Right atrium auricular region (tissue), 2 donors: Measurements from ENCODE around the gene PLIN1. TPM values are rescaled to one million over a fixed set of nuclear protein-coding genes. Genes with fewer than 3 reads are reported as not detected.

Experiments
- DNase-seq: peaks from one replicate; pipeline ENCODE4 v3.0.0-alpha.2; 2019; ENCODE audit warnings: low spot score
- H3K27ac ChIP-seq, 2 donors: fragments of 200-600 bp; sonication (generic); 1 replicate in 1 of 2; 2 replicates in 1 of 2; pipeline ENCODE4 v1.5.1; 2016 to 2019
- H3K27me3 ChIP-seq, 2 donors: fragments of 200-600 bp; sonication (generic); one replicate each; pipeline versions ENCODE4 v1.5.1 to v1.6.0; 2017 to 2019
- H3K36me3 ChIP-seq: fragments of 200-600 bp; sonication (generic); one replicate; pipeline ENCODE4 v1.5.1; 2016
- H3K4me1 ChIP-seq, 2 donors: fragments of 200-600 bp; sonication (generic); one replicate each; pipeline versions ENCODE4 v1.5.1 to v1.6.0; 2017 to 2019
- H3K4me3 ChIP-seq, 2 donors: fragments of 200-600 bp; sonication (generic); 1 replicate in 1 of 2; 2 replicates in 1 of 2; pipeline ENCODE4 v1.5.1; 2017 to 2019; ENCODE audit warnings: mild to moderate bottlenecking in 1 of 2, moderate library complexity in 1 of 2
- H3K9me3 ChIP-seq, 2 donors: fragments of 200-600 bp; sonication (generic); one replicate each; pipeline ENCODE4 v1.5.1; 2019
- CTCF ChIP-seq, 2 donors: fragments of 200-600 bp; sonication (generic); IDR thresholded peaks; one replicate each; pipeline ENCODE4 v1.5.1; 2019; ENCODE audit warnings: antibody characterized with exemption in 2 of 2
- total RNA-seq, 2 donors: library from RNA; depleted of rRNA; stranded (reverse); fragments of >200 nt; gene quantifications; one replicate each; pipeline ENCODE4 v1.1.0, GENCODE V29; 2016

PLIN1 gene
- total RNA-seq, result 10 to 100 TPM in 1 of 2 donors, 1 to 10 TPM in 1; 3.6 to 22.6 TPM

GRCh38 chr15:89679212-89679611, at the start of gene PLIN1:
Gene PLIN1, minus strand, starts transcription at chr15:89679367. Its CDS starts 1,878 bp downstream, at chr15:89677489.
- Histone ChIP-seq H3K36me3 (no peaks in the 10 kb centered on the region), H3K27ac (peak within 1 kb of the TSS; percentile 66 to 88), H3K4me1 (peaks cover 2 to 15% of the 10 kb centered on the region in 2 donors), H3K9me3 (no peaks in the 10 kb centered on the region), H3K27me3 (no peaks in the 10 kb centered on the region), H3K4me3 (no peak within 1 kb of the TSS)
- TF ChIP-seq CTCF (IDR thresholded peaks at IDR 0.05), result no peak
- DNase-seq, result no peak

- no peak for DNase-seq
- TF ChIP-seq CTCF (IDR thresholded peaks at IDR 0.05), result no peak
- Histone ChIP-seq H3K4me1 (peaks cover 0 to 7% of the 10 kb centered on the region in 2 donors), H3K27me3 (no peaks in the 10 kb centered on the region), H3K9me3 (no peaks in the 10 kb centered on the region), H3K4me3 (no peak overlapping the region), H3K36me3 (no peaks in the 10 kb centered on the region), H3K27ac (peak overlapping the region in 1 of 2 donors; percentile 22)
Observed at GRCh38 chr15:89728254-89728653, 49.1 kb upstream of the PLIN1 start.

GRCh38 chr15:89725064-89725463, 45.9 kb upstream of the PLIN1 start:
- Histone ChIP-seq H3K9me3 (no peaks in the 10 kb centered on the region), H3K4me3 (no peak overlapping the region), H3K27me3 (no peaks in the 10 kb centered on the region), H3K36me3 (no peaks in the 10 kb centered on the region), H3K27ac (no peak overlapping the region), H3K4me1 (peaks cover 0 to 7% of the 10 kb centered on the region in 2 donors)
- no peak for TF ChIP-seq CTCF (IDR thresholded peaks at IDR 0.05)
- no peak for DNase-seq

GRCh38 chr15:89724621-89725020, 45.5 kb upstream of the PLIN1 start:
- no peaks in the 10 kb centered on the region for H3K27me3 ChIP-seq
- no peak overlapping the region for H3K27ac ChIP-seq
- no peak for TF ChIP-seq CTCF (IDR thresholded peaks at IDR 0.05)
- no peaks in the 10 kb centered on the region for H3K36me3 ChIP-seq
- no peak for DNase-seq
- H3K9me3 ChIP-seq, result no peaks in the 10 kb centered on the region
- peaks cover 0 to 7% of the 10 kb centered on the region in 2 donors for H3K4me1 ChIP-seq
- H3K4me3 ChIP-seq, result no peak overlapping the region

- no peaks in the 10 kb centered on the region for H3K27me3 ChIP-seq
- no peak for TF ChIP-seq CTCF (IDR thresholded peaks at IDR 0.05)
- H3K9me3 ChIP-seq, result no peaks in the 10 kb centered on the region
- no peak for DNase-seq
- no peak overlapping the region for H3K27ac ChIP-seq
- H3K4me1 ChIP-seq, result peaks cover 0 to 1% of the 10 kb centered on the region in 2 donors
- no peaks in the 10 kb centered on the region for H3K36me3 ChIP-seq
- no peak overlapping the region for H3K4me3 ChIP-seq
Observed at GRCh38 chr15:89723031-89723430, 43.9 kb upstream of the PLIN1 start.

GRCh38 chr15:89714775-89715174, 35.6 kb upstream of the PLIN1 start:
- Histone ChIP-seq H3K27me3 (no peaks in the 10 kb centered on the region), H3K4me1 (no peaks in the 10 kb centered on the region), H3K27ac (no peak overlapping the region), H3K4me3 (no peak overlapping the region), H3K9me3 (no peaks in the 10 kb centered on the region), H3K36me3 (no peaks in the 10 kb centered on the region)
- no peak for DNase-seq
- TF ChIP-seq CTCF (IDR thresholded peaks at IDR 0.05), result no peak
